Measurements from ENCODE around the gene ELMO3. TPM values are rescaled to one million over a fixed set of nuclear protein-coding genes. Genes with fewer than 3 reads are reported as not detected.

The ELMO3 gene
- total RNA-seq, 4 donors from 2014 or later = 1.6 to 5.4 TPM; not detected in 2

DNA sequence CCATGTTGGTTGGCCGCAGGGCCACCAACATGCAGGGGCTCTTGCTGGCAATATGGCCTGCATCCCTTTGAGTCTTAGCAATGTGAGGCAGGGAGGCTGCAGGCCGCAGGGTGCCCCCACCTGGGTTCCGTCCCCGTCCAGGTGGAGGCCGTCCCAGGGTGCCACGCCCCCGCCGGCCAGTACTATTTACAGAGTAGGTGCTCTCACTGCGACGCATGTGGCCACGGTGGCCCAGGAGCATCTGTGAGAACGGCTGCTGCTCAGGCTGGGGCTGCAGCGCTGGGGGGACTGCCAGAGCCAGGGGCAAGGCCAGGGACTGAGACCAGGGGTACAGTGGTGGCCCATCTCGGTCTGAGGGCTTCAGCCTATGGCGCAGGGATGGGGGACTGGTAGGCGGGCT is 18.8 kb upstream of the ELMO3 start:
- intact Hi-C loops (cut with DNase I; ENCODE audit: low total_unique reads) = no loop called here

DNA sequence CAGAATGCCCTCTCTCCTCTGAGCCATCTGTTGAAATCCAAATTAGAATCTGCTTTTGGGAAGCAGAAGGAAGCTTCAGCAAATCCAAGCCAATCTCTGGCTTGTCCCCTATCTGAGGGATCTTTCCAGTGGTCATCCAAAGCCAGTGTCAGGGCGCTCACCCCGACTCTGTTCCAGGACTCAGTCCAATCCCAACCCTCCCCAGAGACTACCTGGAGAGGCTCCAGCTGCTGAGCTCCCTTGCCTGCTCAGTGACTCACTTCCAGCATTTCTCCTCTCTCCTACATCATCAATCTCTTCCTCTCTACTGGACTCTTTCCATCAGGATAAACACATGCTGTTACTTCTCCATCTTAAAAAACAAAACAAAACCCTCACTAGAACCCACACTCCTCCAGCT is 17.6 kb upstream of the ELMO3 start:
- intact Hi-C loops (cut with DNase I; ENCODE audit: low total_unique reads) = no loop called here
- Histone ChIP-seq H3K9me3 (no peaks in the 10 kb centered on the region), H3K4me1 (peaks cover 0 to 9% of the 10 kb centered on the region in 2 donors), H3K27me3 (no peaks in the 10 kb centered on the region), H3K36me3 (no peaks in the 10 kb centered on the region), H3K27ac (peak overlapping the region; percentile 63 to 98), H3K4me3 (no peak overlapping the region)
- peak; percentile 75 to 76 for DNase-seq
- TF ChIP-seq, protein P1, sequence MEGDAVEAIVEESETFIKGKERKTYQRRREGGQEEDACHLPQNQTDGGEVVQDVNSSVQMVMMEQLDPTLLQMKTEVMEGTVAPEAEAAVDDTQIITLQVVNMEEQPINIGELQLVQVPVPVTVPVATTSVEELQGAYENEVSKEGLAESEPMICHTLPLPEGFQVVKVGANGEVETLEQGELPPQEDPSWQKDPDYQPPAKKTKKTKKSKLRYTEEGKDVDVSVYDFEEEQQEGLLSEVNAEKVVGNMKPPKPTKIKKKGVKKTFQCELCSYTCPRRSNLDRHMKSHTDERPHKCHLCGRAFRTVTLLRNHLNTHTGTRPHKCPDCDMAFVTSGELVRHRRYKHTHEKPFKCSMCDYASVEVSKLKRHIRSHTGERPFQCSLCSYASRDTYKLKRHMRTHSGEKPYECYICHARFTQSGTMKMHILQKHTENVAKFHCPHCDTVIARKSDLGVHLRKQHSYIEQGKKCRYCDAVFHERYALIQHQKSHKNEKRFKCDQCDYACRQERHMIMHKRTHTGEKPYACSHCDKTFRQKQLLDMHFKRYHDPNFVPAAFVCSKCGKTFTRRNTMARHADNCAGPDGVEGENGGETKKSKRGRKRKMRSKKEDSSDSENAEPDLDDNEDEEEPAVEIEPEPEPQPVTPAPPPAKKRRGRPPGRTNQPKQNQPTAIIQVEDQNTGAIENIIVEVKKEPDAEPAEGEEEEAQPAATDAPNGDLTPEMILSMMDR (IDR thresholded peaks at IDR 0.05) = no peak
- no peak for TF ChIP-seq POLR2A (IDR thresholded peaks at IDR 0.05)

More for the DNA sequence above, 18.8 kb upstream of the ELMO3 start:
- Histone ChIP-seq H3K36me3 (no peaks in the 10 kb centered on the region), H3K27ac (peak overlapping the region in 1 of 2 donors; percentile 18), H3K9me3 (no peaks in the 10 kb centered on the region), H3K27me3 (no peaks in the 10 kb centered on the region), H3K4me1 (peaks cover 0 to 9% of the 10 kb centered on the region in 2 donors), H3K4me3 (no peak overlapping the region)
- TF ChIP-seq, protein P1 (IDR thresholded peaks at IDR 0.05) = no peak
- TF ChIP-seq POLR2A (IDR thresholded peaks at IDR 0.05) = no peak
- no peak for DNase-seq

DNA sequence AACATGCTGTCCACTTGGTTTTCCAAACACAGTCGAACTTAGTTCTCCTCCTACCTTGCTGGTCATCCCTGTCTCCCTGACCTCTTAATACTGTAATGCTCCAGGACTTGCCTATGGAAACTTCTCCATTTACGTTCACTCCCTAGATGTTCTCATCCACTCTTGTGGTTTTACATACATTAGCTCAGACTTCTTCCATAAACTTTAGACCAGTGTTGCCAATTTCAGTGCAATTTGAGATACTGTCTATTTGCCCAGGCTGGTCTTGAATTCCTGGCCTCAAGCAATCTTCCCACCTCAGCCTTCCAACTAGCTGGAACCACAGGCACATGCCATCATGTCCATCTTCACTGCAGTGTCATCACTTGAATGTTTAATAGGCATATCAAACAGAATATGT is 16.6 kb upstream of the ELMO3 start:
- TF ChIP-seq, protein P1 (IDR thresholded peaks at IDR 0.05) = no peak
- TF ChIP-seq POLR2A (IDR thresholded peaks at IDR 0.05) = no peak
- Histone ChIP-seq H3K4me1 (peaks cover 0 to 9% of the 10 kb centered on the region in 2 donors), H3K27ac (peak overlapping the region; percentile 63 to 98), H3K9me3 (no peaks in the 10 kb centered on the region), H3K4me3 (no peak overlapping the region), H3K27me3 (no peaks in the 10 kb centered on the region), H3K36me3 (no peaks in the 10 kb centered on the region)
- intact Hi-C loops (cut with DNase I; ENCODE audit: low total_unique reads) = no loop called here
- DNase-seq = no peak

DNA sequence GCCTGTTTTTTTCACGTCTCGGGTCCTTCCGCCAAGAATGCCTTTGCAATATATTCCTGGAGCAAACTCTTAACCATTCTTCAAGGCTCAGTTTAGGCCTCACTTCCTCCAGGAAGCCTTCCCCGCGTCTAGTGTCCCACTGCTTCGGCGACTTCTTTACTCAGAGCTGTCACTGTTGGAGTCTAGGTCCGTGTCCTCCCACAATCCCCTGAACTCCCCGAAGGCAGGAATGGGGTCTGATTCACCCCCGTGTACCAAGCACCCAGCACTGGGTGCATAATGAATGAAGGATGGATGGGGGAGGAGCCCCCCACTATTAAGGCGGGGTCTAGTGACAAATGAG is 15.7 kb upstream of the ELMO3 start:
- intact Hi-C loops (cut with DNase I; ENCODE audit: low total_unique reads) = no loop called here
- no peak for TF ChIP-seq POLR2A (IDR thresholded peaks at IDR 0.05)
- TF ChIP-seq, protein P1 (IDR thresholded peaks at IDR 0.05) = no peak
- Histone ChIP-seq H3K27me3 (no peaks in the 10 kb centered on the region), H3K9me3 (no peaks in the 10 kb centered on the region), H3K27ac (peak overlapping the region; percentile 97 to 98), H3K36me3 (no peaks in the 10 kb centered on the region), H3K4me1 (peaks cover 0 to 9% of the 10 kb centered on the region in 2 donors), H3K4me3 (peak overlapping the region; percentile 80 to 84)
- DNase-seq = no peak

DNA sequence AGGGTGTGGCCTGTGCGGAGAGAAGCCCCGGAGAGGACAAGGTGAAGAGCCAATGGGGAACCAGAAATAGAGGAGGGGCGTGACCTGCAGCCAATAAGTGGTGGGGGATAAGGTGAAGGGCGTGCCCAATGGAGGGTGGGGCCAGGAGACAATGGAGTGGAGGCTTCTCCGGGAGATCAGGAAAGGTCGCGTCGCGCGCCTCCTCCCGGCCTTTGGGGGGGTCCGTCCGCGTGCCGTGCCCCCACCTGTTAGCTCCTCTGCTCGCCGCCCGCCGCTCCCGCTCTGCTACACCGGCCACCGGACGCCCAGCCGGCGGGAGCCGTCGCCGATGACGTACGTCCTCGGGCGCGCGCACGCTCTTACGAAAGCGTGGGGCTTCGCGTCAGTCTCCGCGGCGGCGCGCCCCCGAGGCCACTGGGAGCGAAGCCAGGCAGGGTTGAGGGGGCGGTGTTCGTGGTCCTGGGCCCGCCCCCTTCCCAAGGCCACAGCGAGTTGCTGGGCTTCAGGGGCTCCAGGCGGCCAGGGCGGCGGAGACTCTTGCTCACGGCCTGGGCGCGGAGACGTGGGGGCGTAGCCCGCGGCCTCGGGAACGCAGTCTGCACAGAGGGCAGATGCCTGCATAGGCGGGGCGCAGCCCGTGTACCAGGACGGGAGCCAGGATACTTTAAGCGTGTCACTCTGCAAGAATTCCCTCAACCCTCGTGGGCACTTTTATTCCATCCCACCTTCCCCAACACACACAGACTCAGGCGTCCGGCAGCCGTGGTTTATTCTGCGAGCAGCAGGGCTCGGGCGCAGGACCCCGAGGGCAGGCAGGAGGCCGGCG is 15.1 kb upstream of the ELMO3 start, which contains the start of gene MATCAP1:
MATCAP1 (minus strand) TSS at position 337 of the 826 bp plus-strand sequence. CDS start 3,353 bp downstream, outside the sequence.
- peak within 1 kb of the TSS; percentile 80 to 84 for H3K4me3 ChIP-seq
- peaks cover 0 to 9% of the 10 kb centered on the region in 2 donors for H3K4me1 ChIP-seq
- intact Hi-C loops (cut with DNase I; ENCODE audit: low total_unique reads) = no loop called here
- no peaks in the 10 kb centered on the region for H3K27me3 ChIP-seq
- TF ChIP-seq POLR2A (IDR thresholded peaks at IDR 0.05) = peak in 1 of 2 donors; percentile 83
- TF ChIP-seq, protein P1 (IDR thresholded peaks at IDR 0.05) = peak in 1 of 4 experiments; percentile 5
- H3K27ac ChIP-seq = peak within 1 kb of the TSS; percentile 97 to 98
- H3K36me3 ChIP-seq = no peaks in the 10 kb centered on the region
- peak; percentile 94 to 97 for DNase-seq
- no peaks in the 10 kb centered on the region for H3K9me3 ChIP-seq
